Natural killer cell treated with Interleukin-12 subunit alpha and Interleukin-12 subunit beta and Interleukin-15 and Interleukin-18, amount 100 ng/mL, for 72 hours (primary cell): ENCODE measurements around the gene BTK. TPM values are rescaled to one million over a fixed set of nuclear protein-coding genes. Genes with fewer than 3 reads are reported as not detected.

Experiments
- ATAC-seq, 2 donors: fragments of 150-1000 bp; cut with Tn5 transposase in 1 of 2; sonication (Bioruptor Pico), chemical (Tn5 transposase) in 1 of 2; 2 replicates each; pipeline ENCODE4 v1.10.0; 2021
- DNase-seq: peaks from one replicate; pipeline ENCODE4 v3.0.0; 2022; ENCODE audit warnings: low spot score
- H3K27ac Mint-ChIP-seq, 2 donors: 1 replicate in 1 of 2; 2 replicates in 1 of 2; pipeline ENCODE4 v1.8.0; 2022; ENCODE audit warnings: mixed read lengths in 2 of 2, mild to moderate bottlenecking in 1 of 2, moderate library complexity in 1 of 2
- H3K27me3 Mint-ChIP-seq, 2 donors: 1 replicate in 1 of 2; 2 replicates in 1 of 2; pipeline ENCODE4 v1.8.0; 2022; ENCODE audit warnings: mixed read lengths in 2 of 2
- H3K36me3 Mint-ChIP-seq: one replicate; pipeline ENCODE4 v1.8.0; 2022; ENCODE audit warnings: mixed read lengths
- H3K4me1 Mint-ChIP-seq, 2 donors: 1 replicate in 1 of 2; 2 replicates in 1 of 2; pipeline ENCODE4 v1.8.0; 2022; ENCODE audit warnings: low read depth in 2 of 2, mixed read lengths in 2 of 2, mild to moderate bottlenecking in 1 of 2
- H3K4me3 Mint-ChIP-seq: one replicate; pipeline ENCODE4 v1.8.0; 2022; ENCODE audit warnings: mixed read lengths
- H3K9me3 Mint-ChIP-seq: 2 replicates; pipeline ENCODE4 v1.8.0; 2022; ENCODE audit warnings: mixed read lengths
- total RNA-seq, 2 donors: library from RNA; stranded (reverse); gene quantifications; one replicate each; pipeline ENCODE4 v1.2.3, GENCODE V29; 2022

The BTK gene
- total RNA-seq, result 1 to 10 TPM in 1 of 2 donors, under 1 TPM in 1; 0.38 to 7.2 TPM

DNA sequence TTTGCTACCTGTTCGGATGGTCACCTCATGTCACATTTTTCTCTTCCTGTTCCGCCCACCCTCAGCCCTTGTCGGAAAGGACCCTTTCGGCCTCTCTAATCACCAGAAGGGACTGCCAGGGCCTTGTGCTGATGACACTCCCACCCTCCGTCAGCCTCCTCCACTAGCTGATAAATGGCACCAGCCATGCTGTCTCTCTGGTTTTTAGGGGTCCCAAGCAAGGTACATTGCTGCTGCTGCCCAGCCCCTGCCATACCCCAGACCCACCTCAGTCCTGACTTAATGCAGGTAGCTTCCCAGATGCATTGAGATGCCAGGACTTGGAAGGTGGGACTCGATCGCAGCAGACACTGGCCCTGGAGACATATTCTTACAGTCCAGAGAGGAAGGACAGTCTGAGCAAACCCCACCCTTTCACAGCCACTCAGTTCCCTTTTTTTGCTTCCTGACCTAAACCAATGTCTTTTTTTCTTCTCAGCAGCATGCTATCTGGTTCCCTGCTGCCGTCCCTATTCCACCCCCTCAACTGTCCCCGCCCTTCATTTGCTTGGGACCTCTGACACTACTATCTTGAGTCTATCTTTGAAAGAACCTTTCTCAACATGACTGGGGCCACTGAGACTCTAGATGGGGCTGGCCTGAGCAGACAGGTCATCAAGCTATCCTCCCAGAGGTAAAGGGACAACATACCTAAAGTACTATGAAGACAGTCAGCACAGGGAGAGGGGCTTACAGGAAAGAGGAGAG, at the start of gene BTK:
Gene BTK (minus strand): TSS at position 397 of the 747 bp plus-strand sequence. CDS start 10,907 bp downstream, outside the sequence.
- no peak for DNase-seq
- Mint-ChIP-seq H3K36me3 (no peaks in the 10 kb centered on the region), H3K27ac (peak within 1 kb of the TSS in 1 of 2 donors; percentile 30), H3K27me3 (peaks cover 0 to 2% of the 10 kb centered on the region in 2 donors), H3K4me1 (peaks cover 3 to 4% of the 10 kb centered on the region in 2 donors), H3K9me3 (no peaks in the 10 kb centered on the region), H3K4me3 (peak within 1 kb of the TSS; percentile 48)
- no peak for ATAC-seq

- Mint-ChIP-seq H3K4me3 (peak overlapping the region; percentile 78), H3K36me3 (peaks cover 10% of the 10 kb centered on the region)
Observed at GRCh38 chrX:101430457-101431078, 44.6 kb upstream of the BTK start.

DNA sequence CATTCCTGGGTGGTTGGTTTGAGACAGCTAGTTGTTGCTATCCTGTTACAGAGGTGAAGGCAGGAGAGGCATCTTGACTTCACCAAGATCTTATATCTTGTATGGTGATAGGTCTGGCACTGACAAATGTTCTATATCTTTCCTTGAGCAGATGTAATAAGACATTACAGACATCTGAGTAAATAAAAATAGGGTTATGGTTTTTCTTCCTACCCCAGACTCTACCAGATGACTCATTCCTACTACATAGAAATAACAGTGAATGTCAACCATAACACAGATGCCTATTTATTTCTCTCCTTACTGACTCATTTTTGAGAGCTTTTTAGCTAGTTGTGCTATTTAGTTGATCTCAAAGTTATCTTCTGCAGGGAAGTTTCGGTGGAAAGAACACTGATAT, 43.9 kb upstream of the BTK start:
- Mint-ChIP-seq H3K4me3 (peak overlapping the region; percentile 78), H3K4me1 (peaks cover 13 to 14% of the 10 kb centered on the region in 2 donors), H3K27ac (peak overlapping the region; percentile 73 to 76), H3K9me3 (no peaks in the 10 kb centered on the region), H3K36me3 (peaks cover 14% of the 10 kb centered on the region), H3K27me3 (peaks cover 0 to 2% of the 10 kb centered on the region in 2 donors)
- ATAC-seq (peak; percentile 50 to 89), DNase-seq (no peak)

More at GRCh38 chrX:101430457-101431078, 44.6 kb upstream of the BTK start:
- ATAC-seq, result peak; percentile 75 to 93
- no peak for DNase-seq
- Mint-ChIP-seq H3K4me1 (peaks cover 11 to 12% of the 10 kb centered on the region in 2 donors), H3K27ac (peak overlapping the region; percentile 73 to 76), H3K27me3 (no peaks in the 10 kb centered on the region), H3K9me3 (no peaks in the 10 kb centered on the region)

- H3K4me1 Mint-ChIP-seq, result peaks cover 13 to 17% of the 10 kb centered on the region in 2 donors
- H3K9me3 Mint-ChIP-seq, result no peaks in the 10 kb centered on the region
- ATAC-seq (no peak), DNase-seq (no peak)
- H3K27me3 Mint-ChIP-seq, result peaks cover 0 to 2% of the 10 kb centered on the region in 2 donors
- H3K27ac Mint-ChIP-seq, result no peak overlapping the region
- peaks cover 18% of the 10 kb centered on the region for H3K36me3 Mint-ChIP-seq
- H3K4me3 Mint-ChIP-seq, result no peak overlapping the region
Observed at GRCh38 chrX:101427954-101428353, 42.0 kb upstream of the BTK start.

DNA sequence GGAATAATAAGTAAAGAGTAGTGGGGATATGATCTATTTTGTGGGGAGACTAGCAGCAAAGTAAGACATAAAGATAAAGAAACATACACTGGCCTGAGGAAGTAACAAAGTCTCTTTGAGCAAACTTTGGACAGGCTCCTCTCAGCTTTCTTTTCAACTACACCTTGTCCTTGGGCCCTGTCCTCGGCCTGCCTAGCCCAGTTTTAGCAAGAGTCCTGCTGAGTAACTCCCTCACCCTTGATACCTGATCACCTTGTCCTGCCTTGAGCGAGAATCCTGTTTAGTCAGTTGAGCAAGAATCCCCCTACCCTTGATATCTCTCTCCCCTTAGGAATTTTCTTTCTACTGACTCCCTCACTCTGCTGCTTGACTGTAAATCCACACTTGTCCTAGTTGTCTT, 33.5 kb upstream of the BTK start:
- Mint-ChIP-seq H3K27ac (peak overlapping the region; percentile 97 to 98), H3K9me3 (no peaks in the 10 kb centered on the region), H3K36me3 (peaks cover under 1% of the 10 kb centered on the region), H3K27me3 (peaks cover 0 to 13% of the 10 kb centered on the region in 2 donors), H3K4me3 (peak overlapping the region; percentile 88), H3K4me1 (peaks cover 28 to 31% of the 10 kb centered on the region in 2 donors)
- ATAC-seq, result no peak
- DNase-seq, result no peak

DNA sequence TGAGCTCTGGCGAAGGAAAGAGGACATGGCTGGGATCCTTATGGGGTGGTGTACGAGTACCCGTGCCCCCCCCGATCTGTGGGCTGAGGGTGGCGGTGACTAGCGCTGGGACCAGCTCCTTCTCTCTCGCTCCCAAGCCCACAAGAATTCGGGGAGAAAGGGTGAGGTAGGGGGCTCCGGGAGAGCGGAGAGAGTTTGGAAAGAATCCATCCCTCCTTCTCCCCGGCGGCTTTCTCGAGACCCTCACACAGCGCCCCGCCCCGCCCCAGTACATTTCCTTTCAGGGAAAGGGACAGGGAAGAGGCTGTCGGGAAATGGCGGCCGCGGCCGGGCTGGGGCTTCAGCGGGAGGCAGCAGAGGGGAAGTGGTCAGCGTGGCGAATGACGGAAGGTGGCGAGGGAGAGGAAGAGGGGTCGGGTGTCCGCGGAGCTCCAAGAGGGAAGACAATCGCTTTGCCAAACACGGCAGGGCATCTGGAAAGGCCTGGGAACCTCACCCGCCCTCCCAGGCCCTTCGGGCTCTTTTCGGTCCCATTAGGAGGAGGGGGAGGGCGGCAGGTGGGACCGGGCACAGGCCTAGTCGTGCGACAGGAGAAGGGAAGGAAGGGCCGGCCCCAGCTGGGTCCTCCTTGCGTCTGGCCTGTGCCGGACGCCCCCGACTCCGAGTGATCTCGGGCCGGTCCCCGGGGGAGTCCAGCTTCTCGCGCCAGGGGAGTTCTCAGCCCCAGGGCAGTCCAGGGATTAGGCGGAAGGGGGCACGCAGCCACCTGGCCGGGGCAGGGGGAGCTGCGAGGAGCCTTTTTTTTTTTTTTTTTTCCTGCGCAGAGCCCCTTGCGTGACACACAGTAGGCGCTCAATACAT, 32.2 kb upstream of the BTK start:
- ATAC-seq (peak; percentile 86 to 87), DNase-seq (peak; percentile 80)
- H3K27ac Mint-ChIP-seq, result peak overlapping the region; percentile 97 to 98
- H3K4me3 Mint-ChIP-seq, result peak overlapping the region; percentile 88
- peaks cover 0 to 13% of the 10 kb centered on the region in 2 donors for H3K27me3 Mint-ChIP-seq
- H3K4me1 Mint-ChIP-seq, result peaks cover 28 to 35% of the 10 kb centered on the region in 2 donors
- no peaks in the 10 kb centered on the region for H3K36me3 Mint-ChIP-seq
- no peaks in the 10 kb centered on the region for H3K9me3 Mint-ChIP-seq

DNA sequence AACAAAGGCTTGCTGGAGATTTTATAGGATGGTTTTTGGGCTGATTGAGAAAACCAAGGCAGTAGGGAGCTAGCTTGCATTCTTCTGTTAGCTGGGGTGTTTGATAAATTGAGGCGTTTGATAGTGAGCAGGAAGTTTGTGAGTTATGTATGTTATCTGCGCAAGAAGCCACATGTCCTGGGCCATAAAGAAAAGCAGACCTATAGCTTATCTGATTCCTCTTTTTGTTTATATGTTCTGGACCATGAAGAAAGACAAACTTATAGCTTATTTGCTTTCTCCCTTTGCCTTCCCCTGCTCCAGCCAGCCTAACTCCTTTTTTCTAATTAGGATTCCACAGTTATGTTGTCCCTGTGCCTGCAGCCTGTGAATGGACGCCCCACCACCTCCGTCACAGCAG, 31.2 kb upstream of the BTK start:
- no peak for ATAC-seq
- peak overlapping the region; percentile 88 for H3K4me3 Mint-ChIP-seq
- peak overlapping the region; percentile 97 to 98 for H3K27ac Mint-ChIP-seq
- H3K9me3 Mint-ChIP-seq, result no peaks in the 10 kb centered on the region
- H3K36me3 Mint-ChIP-seq, result peaks cover 9% of the 10 kb centered on the region
- no peak for DNase-seq
- H3K4me1 Mint-ChIP-seq, result peaks cover 33 to 45% of the 10 kb centered on the region in 2 donors
- peaks cover 0 to 13% of the 10 kb centered on the region in 2 donors for H3K27me3 Mint-ChIP-seq

- peaks cover 9% of the 10 kb centered on the region for H3K36me3 Mint-ChIP-seq
- no peaks in the 10 kb centered on the region for H3K9me3 Mint-ChIP-seq
- peak overlapping the region; percentile 88 for H3K4me3 Mint-ChIP-seq
- peak overlapping the region; percentile 97 to 98 for H3K27ac Mint-ChIP-seq
- H3K27me3 Mint-ChIP-seq, result peaks cover 0 to 13% of the 10 kb centered on the region in 2 donors
- ATAC-seq, result no peak
- DNase-seq, result no peak
- H3K4me1 Mint-ChIP-seq, result peaks cover 33 to 50% of the 10 kb centered on the region in 2 donors
Observed at GRCh38 chrX:101416691-101417090, 30.7 kb upstream of the BTK start.

- Mint-ChIP-seq H3K27me3 (peaks cover 0 to 12% of the 10 kb centered on the region in 2 donors), H3K36me3 (peaks cover 9% of the 10 kb centered on the region), H3K4me3 (peak overlapping the region; percentile 58), H3K9me3 (no peaks in the 10 kb centered on the region), H3K4me1 (peaks cover 36 to 53% of the 10 kb centered on the region in 2 donors), H3K27ac (peak overlapping the region; percentile 79 to 84)
- ATAC-seq (peak; percentile 60 to 61), DNase-seq (no peak)
Observed at GRCh38 chrX:101415180-101416145, 29.5 kb upstream of the BTK start.

- DNase-seq (no peak), ATAC-seq (no peak)
- no peaks in the 10 kb centered on the region for H3K9me3 Mint-ChIP-seq
- no peak overlapping the region for H3K4me3 Mint-ChIP-seq
- peaks cover 9% of the 10 kb centered on the region for H3K36me3 Mint-ChIP-seq
- peak overlapping the region in 1 of 2 donors; percentile 68 for H3K27ac Mint-ChIP-seq
- H3K4me1 Mint-ChIP-seq, result peaks cover 31 to 39% of the 10 kb centered on the region in 2 donors
- H3K27me3 Mint-ChIP-seq, result peaks cover 0 to 6% of the 10 kb centered on the region in 2 donors
Observed at GRCh38 chrX:101411984-101412383, 26.0 kb upstream of the BTK start.

DNA sequence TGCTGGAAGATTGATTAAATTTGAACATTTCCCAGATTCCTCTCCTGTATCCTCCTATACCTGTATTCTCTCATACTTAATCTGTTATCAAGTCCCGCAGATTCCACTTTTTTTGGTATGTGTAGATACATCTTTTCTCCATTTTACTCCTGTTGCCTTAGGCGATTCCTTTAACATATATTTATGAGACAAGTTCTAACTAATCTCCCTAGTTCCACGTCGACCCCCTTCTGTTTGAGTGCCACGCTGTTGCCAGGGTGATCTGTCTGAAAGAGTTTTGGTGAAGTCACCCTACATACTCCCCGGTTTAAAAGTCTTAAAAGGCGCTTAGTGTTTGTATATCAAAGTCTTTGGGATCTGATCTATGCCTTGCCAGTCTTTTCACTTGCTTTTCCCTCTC, 24.5 kb upstream of the BTK start:
- DNase-seq (no peak), ATAC-seq (no peak)
- Mint-ChIP-seq H3K9me3 (no peaks in the 10 kb centered on the region), H3K27ac (peak overlapping the region; percentile 73 to 90), H3K36me3 (peaks cover 9% of the 10 kb centered on the region), H3K4me3 (peak overlapping the region; percentile 83), H3K4me1 (peaks cover 26 to 39% of the 10 kb centered on the region in 2 donors), H3K27me3 (peaks cover 0 to 5% of the 10 kb centered on the region in 2 donors)

- Mint-ChIP-seq H3K36me3 (peaks cover 9% of the 10 kb centered on the region), H3K4me1 (peaks cover 22 to 33% of the 10 kb centered on the region in 2 donors), H3K27me3 (peaks cover 0 to 5% of the 10 kb centered on the region in 2 donors), H3K27ac (peak overlapping the region; percentile 90 to 93), H3K9me3 (no peaks in the 10 kb centered on the region), H3K4me3 (peak overlapping the region; percentile 100)
- ATAC-seq (no peak), DNase-seq (no peak)
Observed at GRCh38 chrX:101409043-101409442, 23.1 kb upstream of the BTK start.
